ENCODE results near the gene SRPK2.

SRPK2 gene

GRCh38 chr7:105097619-105098018 is 291.1 kb downstream of the SRPK2 start:
- no peak for DNase-seq (ENCODE audit: low read depth)

- DNase-seq (ENCODE audit: low read depth): no peak
These were observed 292.4 kb downstream of the SRPK2 start for GRCh38 chr7:105096306-105096705.

- DNase-seq (ENCODE audit: low read depth): no peak
These were observed 293.8 kb downstream of the SRPK2 start for GRCh38 chr7:105094966-105095365.

GRCh38 chr7:105088456-105088855 is 300.3 kb downstream of the SRPK2 start:
- no peak for DNase-seq (ENCODE audit: low read depth)

- DNase-seq (ENCODE audit: low read depth): no peak
These were observed 300.7 kb downstream of the SRPK2 start for GRCh38 chr7:105087981-105088380.

- no peak for DNase-seq (ENCODE audit: low read depth)
These were observed 301.9 kb downstream of the SRPK2 start for GRCh38 chr7:105086850-105087249.

GRCh38 chr7:105084581-105084980 is 304.1 kb downstream of the SRPK2 start:
- no peak for DNase-seq (ENCODE audit: low read depth)

GRCh38 chr7:105079348-105079747 is 309.4 kb downstream of the SRPK2 start:
- no peak for DNase-seq (ENCODE audit: low read depth)

- DNase-seq (ENCODE audit: low read depth): no peak
These were observed 315.6 kb downstream of the SRPK2 start for GRCh38 chr7:105073143-105073542.

GRCh38 chr7:105068886-105069285 is 319.8 kb downstream of the SRPK2 start:
- no peak for DNase-seq (ENCODE audit: low read depth)

GRCh38 chr7:105067691-105068090 is 321.0 kb downstream of the SRPK2 start:
- no peak for DNase-seq (ENCODE audit: low read depth)
